ENCODE data around the gene NPC2.

DNA sequence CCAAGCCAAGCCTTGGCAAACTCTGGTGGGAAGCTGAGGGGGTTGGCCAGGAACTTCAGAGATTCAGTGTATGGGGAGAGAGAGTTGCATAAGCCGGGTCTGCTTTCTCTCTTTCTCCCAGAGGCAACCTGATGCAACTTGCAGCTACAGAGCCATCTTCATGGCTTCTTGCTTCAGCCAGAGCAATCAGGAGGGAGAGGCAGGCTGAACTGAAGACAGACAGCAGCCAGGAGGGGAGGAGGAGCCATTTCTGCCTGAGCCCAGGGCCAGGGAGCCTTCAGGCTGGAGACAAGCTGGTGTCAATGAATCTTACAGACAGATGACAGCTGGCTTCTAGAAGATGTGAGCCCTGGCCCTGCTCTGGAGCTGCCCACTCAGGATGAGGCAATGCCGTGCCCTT is 18.7 kb downstream of the NPC2 start:
- TF ChIP-seq POLR2A (IDR thresholded peaks at IDR 0.05; ENCODE audit: low read length) = no peak
- TF ChIP-seq GATA1 (IDR thresholded peaks at IDR 0.05; ENCODE audit: low read depth, low read length) = no peak

Data from erythroblast (primary cell).